ENCODE data around the gene G2E3.
"Not testable (repeated sequence)": the region's sequence is repeated elsewhere in the genome, so short reads cannot be mapped to it uniquely, and the experiment has no call there.

The G2E3 gene

GRCh38 chr14:30597504-30597903 lies 38.5 kb downstream of the G2E3 start:
- no peak for DNase-seq (ENCODE audit: low spot score)
- in situ Hi-C loops (cut with MboI; ENCODE audit: low pct_unique_long_range_greater_than_20kb, low sequenced_read_pairs, unreplicated experiment), result no loop called here
- no peak for TF ChIP-seq CTCF (IDR thresholded peaks at IDR 0.05; ENCODE audit: extremely low read depth, insufficient read depth, missing control alignments)

- DNase-seq (ENCODE audit: low spot score), result no peak
- in situ Hi-C loops (cut with MboI; ENCODE audit: low pct_unique_long_range_greater_than_20kb, low sequenced_read_pairs, unreplicated experiment), result no loop called here
- TF ChIP-seq CTCF (IDR thresholded peaks at IDR 0.05; ENCODE audit: extremely low read depth, insufficient read depth, missing control alignments), result no peak
Measured at GRCh38 chr14:30600922-30601918, 42.3 kb downstream of the G2E3 start.

- TF ChIP-seq CTCF (IDR thresholded peaks at IDR 0.05; ENCODE audit: extremely low read depth, insufficient read depth, missing control alignments), result no peak
- in situ Hi-C loops (cut with MboI; ENCODE audit: low pct_unique_long_range_greater_than_20kb, low sequenced_read_pairs, unreplicated experiment), result no loop called here
Measured at GRCh38 chr14:30603402-30603801, 44.4 kb downstream of the G2E3 start.

GRCh38 chr14:30604696-30605095 lies 45.7 kb downstream of the G2E3 start:
- DNase-seq (ENCODE audit: low spot score); in situ Hi-C loops (cut with MboI; ENCODE audit: low pct_unique_long_range_greater_than_20kb, low sequenced_read_pairs, unreplicated experiment): not testable (repeated sequence)

More at GRCh38 chr14:30603402-30603801, 44.4 kb downstream of the G2E3 start:
- DNase-seq (ENCODE audit: low spot score), result no peak

GRCh38 chr14:30607156-30607780 lies 48.3 kb downstream of the G2E3 start:
- in situ Hi-C loops (cut with MboI; ENCODE audit: low pct_unique_long_range_greater_than_20kb, low sequenced_read_pairs, unreplicated experiment), result no loop called here
- no peak for TF ChIP-seq CTCF (IDR thresholded peaks at IDR 0.05; ENCODE audit: extremely low read depth, insufficient read depth, missing control alignments)
- no peak for DNase-seq (ENCODE audit: low spot score)

GRCh38 chr14:30608533-30609006 lies 49.6 kb downstream of the G2E3 start:
- TF ChIP-seq CTCF (IDR thresholded peaks at IDR 0.05; ENCODE audit: extremely low read depth, insufficient read depth, missing control alignments), result no peak
- no peak for DNase-seq (ENCODE audit: low spot score)
- in situ Hi-C loops (cut with MboI; ENCODE audit: low pct_unique_long_range_greater_than_20kb, low sequenced_read_pairs, unreplicated experiment), result no loop called here

Measured in GM13977 (cell line).